DMS79 treated with DMSO at 0.1 percent for 48 hours (cell line): Measurements from ENCODE around the gene TXNDC11.
A peak's percentile ranks its signal among the peaks of the same experiment; 100 is the strongest.

Source experiments
- DNase-seq: peaks from one replicate; lab custom pipeline; 2025; lab: John Stamatoyannopoulos, UW

The TXNDC11 gene

DNA sequence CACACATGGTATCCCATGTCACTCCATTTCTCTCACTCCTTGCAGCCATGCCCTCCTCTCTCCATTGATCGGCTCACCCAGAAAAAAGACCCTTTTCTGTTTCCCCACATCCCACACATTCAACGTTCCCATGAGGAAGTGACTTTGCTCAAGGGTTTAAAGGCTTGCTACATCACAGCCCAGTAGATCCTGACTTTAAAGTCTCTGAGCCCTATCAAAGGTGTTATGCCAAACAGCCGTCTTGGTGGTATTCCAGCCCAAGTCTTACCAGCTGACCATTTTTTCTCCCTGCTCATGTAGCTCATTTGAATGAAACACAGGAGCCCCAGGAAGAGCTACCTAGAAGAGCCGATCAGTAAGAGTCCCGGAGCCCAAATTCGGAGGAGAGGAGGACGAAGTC, 7.4 kb upstream of the TXNDC11 start:
- DNase-seq, result no peak

DNA sequence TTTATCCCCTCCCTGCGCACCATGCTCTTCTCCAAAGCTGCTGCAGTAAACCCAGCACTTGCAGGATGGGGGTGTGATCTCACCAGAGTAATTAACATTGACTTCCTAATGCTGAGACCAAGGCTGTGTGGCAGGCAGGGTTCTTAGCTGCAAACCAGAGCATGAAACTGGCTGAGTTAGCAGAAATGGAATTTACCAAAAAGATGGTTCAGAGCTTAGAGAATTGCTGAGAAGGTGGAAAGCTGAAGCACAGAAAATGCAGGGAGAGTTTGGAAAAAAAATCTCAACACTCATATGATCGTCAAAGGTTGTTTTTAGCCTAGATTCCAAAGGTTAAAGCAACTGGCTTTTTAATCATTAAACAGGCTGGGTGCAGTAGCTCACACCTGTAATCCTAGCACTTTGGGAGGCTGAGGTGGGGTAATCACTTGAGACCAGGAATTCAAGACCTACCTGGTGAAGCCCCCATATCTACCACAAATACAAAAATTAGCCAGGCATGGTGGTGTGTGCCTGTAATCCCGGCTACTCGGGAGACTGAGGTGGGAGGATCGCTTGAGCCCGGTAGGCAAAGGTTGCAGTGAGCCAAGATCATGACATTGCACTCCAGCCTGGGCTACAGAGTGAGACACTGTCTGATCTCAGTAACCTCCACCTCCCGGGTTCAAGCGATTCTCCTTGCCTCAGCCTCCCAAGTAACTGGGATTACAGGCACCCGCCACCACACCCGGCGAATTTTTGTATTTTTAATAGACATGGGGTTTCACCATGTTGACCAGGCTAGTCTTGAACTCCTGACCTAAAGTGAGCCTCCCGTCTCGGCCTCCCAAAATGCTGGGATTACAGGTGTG, 6.0 kb upstream of the TXNDC11 start:
- DNase-seq, result peak; percentile 5

GRCh38 chr16:11747949-11748403, 5.3 kb upstream of the TXNDC11 start:
- DNase-seq, result no peak

GRCh38 chr16:11744075-11744470, 1.4 kb upstream of the TXNDC11 start:
- DNase-seq, result no peak

DNA sequence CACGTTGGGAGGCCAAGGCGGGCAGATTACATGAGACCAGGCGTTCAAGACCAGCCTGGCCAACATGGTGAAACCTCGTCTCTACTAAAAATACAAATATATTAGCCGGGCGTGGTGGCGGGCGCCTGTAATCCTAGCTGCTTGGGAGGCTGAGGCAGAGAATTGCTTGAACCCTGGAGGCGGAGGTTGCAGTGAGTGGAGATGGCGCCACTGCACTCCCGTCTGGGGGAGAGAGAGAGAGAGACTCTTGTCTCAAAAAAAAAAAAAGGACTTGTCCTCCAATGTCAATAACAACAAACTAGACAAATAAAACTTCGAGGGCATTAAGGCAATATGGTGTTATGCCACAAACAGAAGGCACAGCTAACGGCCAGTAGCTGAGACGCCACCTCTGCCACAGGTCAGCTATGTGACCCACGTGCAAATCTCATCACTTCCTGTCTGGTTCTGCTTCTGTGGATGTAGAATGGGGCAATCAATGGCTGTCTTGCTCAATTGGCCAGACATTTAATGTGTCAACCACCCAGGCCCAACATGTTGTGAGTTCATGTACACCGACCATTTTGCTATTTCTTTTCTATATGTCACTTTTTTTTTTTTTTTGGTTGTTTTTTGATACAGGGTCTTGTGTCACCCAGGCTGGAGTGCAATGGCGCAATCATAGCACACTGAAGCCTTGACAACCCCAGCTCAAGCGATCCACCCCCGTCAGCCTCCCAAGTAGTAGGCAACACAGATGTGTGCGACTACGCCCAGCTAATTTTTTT, 834 bp upstream of the TXNDC11 start:
- DNase-seq, result no peak

GRCh38 chr16:11742093-11742535, 543 bp downstream of the TXNDC11 start:
- DNase-seq, result no peak

GRCh38 chr16:11740567-11740966, 2.1 kb downstream of the TXNDC11 start:
- no peak for DNase-seq

DNA sequence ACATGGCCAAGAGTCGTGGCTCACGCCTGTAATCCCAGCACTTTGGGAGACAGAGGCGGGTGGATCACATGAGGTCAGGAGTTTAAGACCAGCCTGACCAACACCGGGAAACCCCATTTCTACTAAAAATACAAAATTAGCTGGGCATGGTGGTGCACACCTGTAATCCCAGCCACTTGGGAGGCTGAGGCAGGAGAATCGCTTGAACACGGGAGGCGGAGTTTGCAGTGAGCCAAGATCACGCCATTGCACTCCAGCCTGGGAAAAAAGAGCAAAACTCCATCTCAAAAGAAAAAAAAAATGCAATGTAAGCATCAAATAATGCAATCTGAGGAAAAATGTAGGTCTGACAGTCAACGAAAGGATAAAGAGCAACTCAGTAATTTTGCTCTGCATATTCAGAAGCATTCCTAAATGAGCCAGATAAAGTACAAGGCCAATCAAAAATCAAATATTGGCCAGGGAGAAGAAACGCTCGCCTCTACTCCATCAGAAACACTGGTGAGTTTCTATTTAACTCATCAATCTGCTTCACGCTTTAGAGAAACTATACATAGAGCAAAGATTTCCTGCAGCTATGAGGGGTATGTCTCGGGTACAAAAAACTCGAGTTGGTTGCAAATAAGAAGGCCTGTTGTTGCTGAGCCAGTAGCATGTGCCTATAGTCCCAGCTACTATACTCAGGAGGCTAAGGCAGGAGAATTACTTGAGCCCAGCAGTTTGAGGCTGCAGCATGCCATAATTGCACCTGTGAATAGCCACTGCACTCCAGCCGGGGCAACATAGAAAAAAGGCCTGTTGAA, 3.7 kb downstream of the TXNDC11 start:
- no peak for DNase-seq

GRCh38 chr16:11737713-11738112, 4.9 kb downstream of the TXNDC11 start:
- DNase-seq, result no peak

GRCh38 chr16:11736903-11737302, 5.8 kb downstream of the TXNDC11 start:
- no peak for DNase-seq

- no peak for DNase-seq
Observed at GRCh38 chr16:11735787-11736186, 6.9 kb downstream of the TXNDC11 start.

GRCh38 chr16:11734653-11735043, 8.0 kb downstream of the TXNDC11 start:
- DNase-seq, result no peak

DNA sequence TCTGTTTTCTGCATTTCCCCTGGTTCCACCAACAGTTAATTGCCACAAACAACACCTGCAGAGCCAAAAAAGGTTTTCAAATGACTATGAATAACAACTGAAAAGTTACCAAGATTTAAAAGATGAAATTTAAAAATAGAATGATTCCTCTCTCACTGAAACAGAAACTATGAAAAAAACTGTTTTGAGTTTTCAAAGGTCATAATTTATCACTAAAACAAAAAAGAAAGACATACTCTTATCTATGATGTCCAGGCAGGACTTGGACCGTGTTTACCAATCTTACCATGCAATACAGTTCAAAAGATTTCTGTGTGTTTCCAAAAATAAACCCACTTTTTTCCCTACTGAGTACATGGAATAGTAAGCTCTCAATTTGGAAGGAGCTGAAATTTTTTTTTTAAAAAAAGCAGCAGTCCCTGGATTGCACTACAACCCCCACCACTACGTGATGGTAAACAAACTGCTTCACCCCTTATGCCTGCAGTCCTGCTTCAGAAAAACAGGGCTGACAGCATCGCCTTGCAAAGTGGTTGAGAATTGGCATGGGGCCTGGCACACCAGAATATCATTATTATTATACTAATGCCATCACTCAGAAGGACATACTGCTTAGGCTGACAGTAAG, 8.5 kb downstream of the TXNDC11 start:
- peak; percentile 11 for DNase-seq

GRCh38 chr16:11731222-11731621, 11.4 kb downstream of the TXNDC11 start:
- no peak for DNase-seq

- DNase-seq, result no peak
Observed at GRCh38 chr16:11729787-11730186, 12.9 kb downstream of the TXNDC11 start.

- DNase-seq, result no peak
Observed at GRCh38 chr16:11727796-11728543, 14.7 kb downstream of the TXNDC11 start.

- DNase-seq, result no peak
Observed at GRCh38 chr16:11726008-11726407, 16.6 kb downstream of the TXNDC11 start.

DNA sequence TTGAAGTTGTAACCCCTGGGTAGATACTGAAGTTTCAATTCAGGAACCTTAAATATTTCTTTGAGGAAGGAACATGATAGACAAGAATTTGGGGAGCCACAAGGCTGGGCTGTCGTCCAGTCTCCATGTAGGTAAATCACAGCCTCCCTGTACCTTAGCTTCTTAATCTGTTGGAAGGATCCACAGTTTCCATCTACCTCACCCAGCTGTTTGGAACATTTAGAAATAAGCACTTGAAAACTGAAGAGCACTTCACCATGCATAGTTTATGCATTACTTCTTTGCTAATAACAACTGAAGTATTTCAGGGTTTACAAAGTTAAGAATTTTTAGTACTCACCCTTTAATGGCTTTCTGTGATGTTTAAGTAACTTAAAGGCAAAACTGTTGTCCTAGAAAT, 17.2 kb downstream of the TXNDC11 start:
- DNase-seq, result peak; percentile 88

DNA sequence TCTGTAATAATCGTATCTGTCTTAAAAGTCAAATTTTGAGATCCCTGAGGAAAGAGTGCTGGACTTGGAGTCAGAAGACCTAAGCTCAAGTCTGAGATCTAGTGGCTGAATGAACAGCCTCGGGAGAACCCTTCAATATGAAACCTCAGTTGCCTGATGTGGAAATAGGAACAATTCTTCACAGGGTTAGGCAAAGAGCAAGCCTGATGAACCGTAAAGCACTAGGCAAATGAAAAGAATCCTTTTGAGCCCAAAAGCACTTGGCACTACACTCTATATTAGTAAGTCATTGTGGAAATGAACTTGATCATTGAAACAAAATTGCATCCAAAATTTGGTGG, 20.2 kb downstream of the TXNDC11 start:
- no peak for DNase-seq

- DNase-seq, result no peak
Observed at GRCh38 chr16:11721781-11722467, 20.7 kb downstream of the TXNDC11 start.

DNA sequence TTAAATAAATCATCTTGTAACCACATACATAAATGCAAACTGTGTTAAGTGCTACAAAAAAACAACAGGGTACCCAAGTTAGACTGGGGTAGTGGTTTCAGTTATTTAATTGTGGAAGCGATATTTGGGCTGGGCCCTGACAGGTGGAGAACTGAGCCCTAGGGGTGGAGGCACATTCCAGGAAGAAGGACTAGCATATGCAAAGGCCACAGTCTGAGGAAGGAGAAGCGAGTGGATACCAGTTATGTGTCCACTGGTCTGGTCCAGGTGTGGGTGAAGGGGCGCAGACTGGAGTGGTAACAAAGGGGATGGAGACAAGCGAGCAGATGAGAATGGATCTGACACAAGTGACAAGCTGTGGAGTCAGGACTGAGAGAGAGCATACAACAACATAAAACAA, 22.9 kb downstream of the TXNDC11 start:
- DNase-seq, result no peak
